HL-60 (cell line): ENCODE results near the gene KCNT1.

Source experiments
- DNase-seq, 2 experiments: peaks; one replicate each; pipeline ENCODE4 v3.0.0-alpha.2; 2010 to 2020; ENCODE audit warnings: low read depth in 1 of 2, low spot score in 1 of 2
- H3K27ac ChIP-seq: fragments of 250-450 bp; sonication (Bioruptor Pico); replicated peaks from 2 replicates; pipeline ENCODE4 v1.5.1; 2020; ENCODE audit warnings: mild to moderate bottlenecking, moderate library complexity
- H3K27me3 ChIP-seq: fragments of 250-450 bp; sonication (Bioruptor Pico); 2 replicates; pipeline ENCODE4 v1.5.1; 2021; ENCODE audit warnings: mild to moderate bottlenecking, moderate library complexity; ENCODE audit not compliant: insufficient read depth, poor library complexity, severe bottlenecking
- H3K4me3 ChIP-seq: replicated peaks from 2 replicates; pipeline ENCODE4 v1.5.1; 2011; ENCODE audit warnings: mild to moderate bottlenecking, control low read depth, low read length; ENCODE audit not compliant: insufficient read depth
- CTCF ChIP-seq: IDR thresholded peaks from one replicate; pipeline ENCODE4 v1.5.1; 2011; ENCODE audit warnings: low read length, control low read depth, inconsistent platforms; ENCODE audit not compliant: insufficient read depth
- GABPA ChIP-seq: IDR thresholded peaks from 2 replicates; pipeline ENCODE4 v1.6.1; 2012; ENCODE audit warnings: low read depth
- POLR2AphosphoS5 ChIP-seq: IDR thresholded peaks from 2 replicates; pipeline ENCODE4 v1.6.1; 2012; ENCODE audit warnings: low read depth
- REST ChIP-seq: IDR thresholded peaks from 2 replicates; pipeline ENCODE4 v1.6.1; 2012; ENCODE audit warnings: low read depth; ENCODE audit not compliant: insufficient replicate concordance
- SPI1 ChIP-seq: IDR thresholded peaks from 2 replicates; pipeline ENCODE4 v1.6.1; 2012; ENCODE audit warnings: low read depth, mild to moderate bottlenecking, borderline replicate concordance

KCNT1 gene

GRCh38 chr9:135697226-135697625 is 4.8 kb upstream of the KCNT1 start:
- no peak for DNase-seq
- Histone ChIP-seq H3K27me3 (peaks cover 8% of the 10 kb centered on the region), H3K27ac (no peak overlapping the region), H3K4me3 (no peak overlapping the region)
- TF ChIP-seq CTCF = no peak
- TF ChIP-seq REST = no peak
- no peak for TF ChIP-seq POLR2AphosphoS5
- TF ChIP-seq GABPA = no peak
- TF ChIP-seq SPI1 = no peak

- no peak for TF ChIP-seq SPI1
- no peak for TF ChIP-seq GABPA
- no peak for TF ChIP-seq REST
- no peak for TF ChIP-seq POLR2AphosphoS5
- no peak for TF ChIP-seq CTCF
- DNase-seq = no peak
- no peak overlapping the region for H3K4me3 ChIP-seq
- peaks cover 8% of the 10 kb centered on the region for H3K27me3 ChIP-seq
- no peak overlapping the region for H3K27ac ChIP-seq
Observed at GRCh38 chr9:135698236-135698635, 3.7 kb upstream of the KCNT1 start.

GRCh38 chr9:135698767-135699166 is 3.2 kb upstream of the KCNT1 start:
- H3K27me3 ChIP-seq = peaks cover 8% of the 10 kb centered on the region
- no peak overlapping the region for H3K27ac ChIP-seq
- TF ChIP-seq CTCF = no peak
- TF ChIP-seq POLR2AphosphoS5 = no peak
- H3K4me3 ChIP-seq = no peak overlapping the region
- DNase-seq = no peak

- Histone ChIP-seq H3K27ac (no peak within 1 kb of the TSS), H3K4me3 (no peak within 1 kb of the TSS), H3K27me3 (peaks cover 8% of the 10 kb centered on the region)
- no peak for DNase-seq
- TF ChIP-seq POLR2AphosphoS5 (no peak), GABPA (no peak), CTCF (no peak), REST (no peak), SPI1 (no peak)
Observed at GRCh38 chr9:135699440-135699839, 2.5 kb upstream of the KCNT1 start, which contains the start of gene SOHLH1. Gene SOHLH1 (minus strand): TSS chr9:135699481. CDS start chr9:135699467, 14 bp downstream.
